GM18870 (cell line): ENCODE results near the gene IRGQ.
"Not testable (repeated sequence)": the region's sequence is repeated elsewhere in the genome, so short reads cannot be mapped to it uniquely, and the experiment has no call there.

ENCODE experiments used
- ATAC-seq: cut with Tn5 transposase; IDR thresholded peaks from one replicate; pipeline ENCODE4 v1.9.1; 2021; ENCODE audit warnings: moderate library complexity; ENCODE audit not compliant: unreplicated experiment

The IRGQ gene

GRCh38 chr19:43575156-43575950 is 20.6 kb downstream of the IRGQ start, which contains the start of the genes PINLYP and XRCC1:
PINLYP (plus strand) TSS chr19:43575801; CDS start chr19:43577192, 1,391 bp downstream.
XRCC1 (minus strand) TSS chr19:43575527; CDS start chr19:43575458, 69 bp downstream.
- peak; percentile 73 for ATAC-seq

- ATAC-seq = no peak
Measured at GRCh38 chr19:43574424-43575155, 21.3 kb downstream of the IRGQ start.

- ATAC-seq = no peak
Measured at GRCh38 chr19:43572171-43572588, 23.8 kb downstream of the IRGQ start.

GRCh38 chr19:43570174-43570791 is 25.7 kb downstream of the IRGQ start:
- no peak for ATAC-seq

- ATAC-seq = no peak
Measured at GRCh38 chr19:43569657-43570056, 26.3 kb downstream of the IRGQ start.

- ATAC-seq = no peak
Measured at GRCh38 chr19:43564800-43565199, 31.1 kb downstream of the IRGQ start.

GRCh38 chr19:43563816-43564457 is 32.0 kb downstream of the IRGQ start:
- ATAC-seq = no peak

- ATAC-seq = peak; percentile 79
Measured at GRCh38 chr19:43562698-43563241, 33.2 kb downstream of the IRGQ start.

- no peak for ATAC-seq
Measured at GRCh38 chr19:43562226-43562697, 33.7 kb downstream of the IRGQ start.

GRCh38 chr19:43561139-43561970 is 34.6 kb downstream of the IRGQ start:
- ATAC-seq = no peak

GRCh38 chr19:43560687-43561086 is 35.2 kb downstream of the IRGQ start:
- ATAC-seq = no peak

- no peak for ATAC-seq
Measured at GRCh38 chr19:43555185-43555770, 40.7 kb downstream of the IRGQ start.

- ATAC-seq = no peak
Measured at GRCh38 chr19:43554317-43554895, 41.5 kb downstream of the IRGQ start.

GRCh38 chr19:43553656-43554055 is 42.3 kb downstream of the IRGQ start:
- no peak for ATAC-seq

- ATAC-seq = no peak
Measured at GRCh38 chr19:43552616-43553015, 43.3 kb downstream of the IRGQ start.

GRCh38 chr19:43552198-43552450 is 43.8 kb downstream of the IRGQ start:
- no peak for ATAC-seq

- no peak for ATAC-seq
Measured at GRCh38 chr19:43551399-43552197, 44.3 kb downstream of the IRGQ start.

- no peak for ATAC-seq
Measured at GRCh38 chr19:43548706-43549105, 47.2 kb downstream of the IRGQ start.

GRCh38 chr19:43547926-43548325 is 48.0 kb downstream of the IRGQ start:
- ATAC-seq = not testable (repeated sequence)
